ENCODE data around the gene ZBTB40. TPM values are rescaled to one million over a fixed set of nuclear protein-coding genes. Genes with fewer than 3 reads are reported as not detected.

The ZBTB40 gene
- polyA plus RNA-seq, 2 of the 4 experiments (the other 2 are of a cell fraction), result 6.2 to 7.0 TPM

DNA sequence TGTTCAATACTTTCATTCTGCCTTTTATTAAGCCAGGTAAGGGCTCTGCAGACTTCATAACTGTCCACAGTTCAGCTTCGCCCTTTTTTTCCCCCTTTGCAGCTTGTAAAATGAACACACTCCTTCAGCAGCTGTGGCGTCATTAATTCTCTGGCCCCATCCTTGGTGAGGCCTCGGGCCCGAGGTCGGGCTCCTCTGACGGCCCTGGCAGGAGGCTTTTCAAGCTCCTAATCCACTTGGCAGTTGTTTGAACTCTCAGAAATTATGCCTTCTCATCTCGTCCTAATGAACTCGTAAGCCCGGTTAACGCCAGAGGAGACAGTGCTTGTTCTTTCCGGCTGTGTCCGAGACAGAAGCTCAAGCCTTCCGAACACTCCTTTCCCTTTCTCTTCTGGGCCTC, 93.5 kb downstream of the ZBTB40 start:
- DNase-seq (ENCODE audit: low read depth in 1 of 2, low spot score in 1 of 2) (no peak), ATAC-seq (no peak), FAIRE-seq (no peak)
- ChIA-PET POLR2A (no interaction called here), CTCF (interaction anchor here (1.4 kb wide), 1 partner anchor 17 kb away, joined by 3 read pairs; no protein-coding TSS in a partner anchor)
- H3K27ac ChIP-seq, result no peak overlapping the region
- H3K4me2 ChIP-seq, result no peak overlapping the region
- H3K4me1 ChIP-seq, result no peaks in the 10 kb centered on the region
- H3K9me3 ChIP-seq, result no peaks in the 10 kb centered on the region
- no peak for TF ChIP-seq MAZ (IDR thresholded peaks at IDR 0.05; ENCODE audit: borderline replicate concordance, low read depth, low read length)
- no peak for TF ChIP-seq HOXB13 (CRISPR knock-in tag; IDR thresholded peaks at IDR 0.05; ENCODE audit: low read depth)
- TF ChIP-seq EHMT2 (IDR thresholded peaks at IDR 0.05; ENCODE audit: low read depth), result no peak
- no peak for TF ChIP-seq EHF (CRISPR knock-in tag; IDR thresholded peaks at IDR 0.05)
- no peak for TF ChIP-seq FOXS1 (CRISPR knock-in tag; IDR thresholded peaks at IDR 0.05)
- TF ChIP-seq MAFK (IDR thresholded peaks at IDR 0.05; ENCODE audit: partially characterized antibody), result no peak
- TF ChIP-seq RFX5 (IDR thresholded peaks at IDR 0.05), result no peak
- TF ChIP-seq, protein P1, sequence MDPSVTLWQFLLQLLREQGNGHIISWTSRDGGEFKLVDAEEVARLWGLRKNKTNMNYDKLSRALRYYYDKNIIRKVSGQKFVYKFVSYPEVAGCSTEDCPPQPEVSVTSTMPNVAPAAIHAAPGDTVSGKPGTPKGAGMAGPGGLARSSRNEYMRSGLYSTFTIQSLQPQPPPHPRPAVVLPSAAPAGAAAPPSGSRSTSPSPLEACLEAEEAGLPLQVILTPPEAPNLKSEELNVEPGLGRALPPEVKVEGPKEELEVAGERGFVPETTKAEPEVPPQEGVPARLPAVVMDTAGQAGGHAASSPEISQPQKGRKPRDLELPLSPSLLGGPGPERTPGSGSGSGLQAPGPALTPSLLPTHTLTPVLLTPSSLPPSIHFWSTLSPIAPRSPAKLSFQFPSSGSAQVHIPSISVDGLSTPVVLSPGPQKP (IDR thresholded peaks at IDR 0.05; ENCODE audit: low read depth, low read length), result no peak
- TF ChIP-seq RNF2 (IDR thresholded peaks at IDR 0.05; ENCODE audit: borderline replicate concordance, low read depth), result no peak
- TF ChIP-seq HEYL (CRISPR knock-in tag; IDR thresholded peaks at IDR 0.05), result no peak
- TF ChIP-seq MYC (IDR thresholded peaks at IDR 0.05; ENCODE audit: borderline replicate concordance, low read length), result no peak
- no peak for TF ChIP-seq JUN (IDR thresholded peaks at IDR 0.05)
- TF ChIP-seq HMGXB4 (CRISPR knock-in tag; IDR thresholded peaks at IDR 0.05; ENCODE audit: borderline replicate concordance), result no peak
- TF ChIP-seq E2F6 (IDR thresholded peaks at IDR 0.05; ENCODE audit: borderline replicate concordance, low read depth), result no peak
- TF ChIP-seq, protein P2, sequence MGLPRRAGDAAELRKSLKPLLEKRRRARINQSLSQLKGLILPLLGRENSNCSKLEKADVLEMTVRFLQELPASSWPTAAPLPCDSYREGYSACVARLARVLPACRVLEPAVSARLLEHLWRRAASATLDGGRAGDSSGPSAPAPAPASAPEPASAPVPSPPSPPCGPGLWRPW (IDR thresholded peaks at IDR 0.05), result no peak
- TF ChIP-seq KDM5A (IDR thresholded peaks at IDR 0.05), result no peak
- no peak for TF ChIP-seq HDAC2 (IDR thresholded peaks at IDR 0.05)
- no peak for TF ChIP-seq TFCP2L1 (CRISPR knock-in tag; IDR thresholded peaks at IDR 0.05)
- no peak for TF ChIP-seq JUNB (IDR thresholded peaks at IDR 0.05)
- H3K4me3 ChIP-seq, result no peak overlapping the region
- 61% methylated on average over 13 of the region's 13 CpGs for WGBS (ENCODE audit: missing lambda C conversion rate)

GRCh38 chr1:22547186-22547817, 95.7 kb downstream of the ZBTB40 start:
- H3K27ac ChIP-seq, result no peak overlapping the region
- ChIA-PET POLR2A (no interaction called here), CTCF (no interaction called here)
- no peak overlapping the region for H3K4me3 ChIP-seq
- DNase-seq (ENCODE audit: low read depth in 1 of 2, low spot score in 1 of 2) (no peak), FAIRE-seq (no peak), ATAC-seq (no peak)
- H3K4me1 ChIP-seq, result no peaks in the 10 kb centered on the region
- H3K4me2 ChIP-seq, result no peak overlapping the region
- H3K9me3 ChIP-seq, result no peaks in the 10 kb centered on the region
- 64% methylated on average over 5 of the region's 6 CpGs for WGBS (ENCODE audit: missing lambda C conversion rate)
- no peak for TF ChIP-seq ZFP36 (IDR thresholded peaks at IDR 0.05; ENCODE audit: borderline replicate concordance, partially characterized antibody)
- TF ChIP-seq, protein P3, sequence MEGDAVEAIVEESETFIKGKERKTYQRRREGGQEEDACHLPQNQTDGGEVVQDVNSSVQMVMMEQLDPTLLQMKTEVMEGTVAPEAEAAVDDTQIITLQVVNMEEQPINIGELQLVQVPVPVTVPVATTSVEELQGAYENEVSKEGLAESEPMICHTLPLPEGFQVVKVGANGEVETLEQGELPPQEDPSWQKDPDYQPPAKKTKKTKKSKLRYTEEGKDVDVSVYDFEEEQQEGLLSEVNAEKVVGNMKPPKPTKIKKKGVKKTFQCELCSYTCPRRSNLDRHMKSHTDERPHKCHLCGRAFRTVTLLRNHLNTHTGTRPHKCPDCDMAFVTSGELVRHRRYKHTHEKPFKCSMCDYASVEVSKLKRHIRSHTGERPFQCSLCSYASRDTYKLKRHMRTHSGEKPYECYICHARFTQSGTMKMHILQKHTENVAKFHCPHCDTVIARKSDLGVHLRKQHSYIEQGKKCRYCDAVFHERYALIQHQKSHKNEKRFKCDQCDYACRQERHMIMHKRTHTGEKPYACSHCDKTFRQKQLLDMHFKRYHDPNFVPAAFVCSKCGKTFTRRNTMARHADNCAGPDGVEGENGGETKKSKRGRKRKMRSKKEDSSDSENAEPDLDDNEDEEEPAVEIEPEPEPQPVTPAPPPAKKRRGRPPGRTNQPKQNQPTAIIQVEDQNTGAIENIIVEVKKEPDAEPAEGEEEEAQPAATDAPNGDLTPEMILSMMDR (IDR thresholded peaks at IDR 0.05), result no peak
- TF ChIP-seq, protein P4, sequence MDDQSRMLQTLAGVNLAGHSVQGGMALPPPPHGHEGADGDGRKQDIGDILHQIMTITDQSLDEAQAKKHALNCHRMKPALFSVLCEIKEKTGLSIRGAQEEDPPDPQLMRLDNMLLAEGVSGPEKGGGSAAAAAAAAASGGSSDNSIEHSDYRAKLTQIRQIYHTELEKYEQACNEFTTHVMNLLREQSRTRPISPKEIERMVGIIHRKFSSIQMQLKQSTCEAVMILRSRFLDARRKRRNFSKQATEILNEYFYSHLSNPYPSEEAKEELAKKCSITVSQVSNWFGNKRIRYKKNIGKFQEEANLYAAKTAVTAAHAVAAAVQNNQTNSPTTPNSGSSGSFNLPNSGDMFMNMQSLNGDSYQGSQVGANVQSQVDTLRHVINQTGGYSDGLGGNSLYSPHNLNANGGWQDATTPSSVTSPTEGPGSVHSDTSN (IDR thresholded peaks at IDR 0.05), result no peak
- no peak for TF ChIP-seq GATA3 (IDR thresholded peaks at IDR 0.05; ENCODE audit: borderline replicate concordance)
- TF ChIP-seq SREBF2 (IDR thresholded peaks at IDR 0.05), result no peak
- no peak for TF ChIP-seq CHD4 (IDR thresholded peaks at IDR 0.05; ENCODE audit: borderline replicate concordance)
- no peak for TF ChIP-seq HEYL (CRISPR knock-in tag; IDR thresholded peaks at IDR 0.05)
- TF ChIP-seq NPAS2 (CRISPR knock-in tag; IDR thresholded peaks at IDR 0.05; ENCODE audit: borderline replicate concordance), result no peak
- no peak for TF ChIP-seq HMGXB4 (CRISPR knock-in tag; IDR thresholded peaks at IDR 0.05; ENCODE audit: borderline replicate concordance)
- no peak for TF ChIP-seq HOXB13 (CRISPR knock-in tag; IDR thresholded peaks at IDR 0.05; ENCODE audit: low read depth)
- TF ChIP-seq MYC (IDR thresholded peaks at IDR 0.05; ENCODE audit: borderline replicate concordance, low read length), result no peak
- TF ChIP-seq, protein P2 (IDR thresholded peaks at IDR 0.05), result no peak
- TF ChIP-seq, protein P5, sequence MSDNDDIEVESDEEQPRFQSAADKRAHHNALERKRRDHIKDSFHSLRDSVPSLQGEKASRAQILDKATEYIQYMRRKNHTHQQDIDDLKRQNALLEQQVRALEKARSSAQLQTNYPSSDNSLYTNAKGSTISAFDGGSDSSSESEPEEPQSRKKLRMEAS (IDR thresholded peaks at IDR 0.05), result no peak
- TF ChIP-seq FOSB (CRISPR knock-in tag; IDR thresholded peaks at IDR 0.05), result no peak
